C4-2B (cell line): ENCODE results near the gene TTLL10.

Experiments used
- ZFX ChIP-seq: fragments of 450-650 bp; IDR thresholded peaks from 2 replicates; pipeline ENCODE4 v1.6.1; 2017
- TF ChIP-seq, protein P1 (sequence below): fragments of 450-650 bp; conservative IDR thresholded peaks from 2 replicates; pipeline ENCODE4 v1.5.1; 2017; ENCODE audit warnings: mild to moderate bottlenecking

DNA sequence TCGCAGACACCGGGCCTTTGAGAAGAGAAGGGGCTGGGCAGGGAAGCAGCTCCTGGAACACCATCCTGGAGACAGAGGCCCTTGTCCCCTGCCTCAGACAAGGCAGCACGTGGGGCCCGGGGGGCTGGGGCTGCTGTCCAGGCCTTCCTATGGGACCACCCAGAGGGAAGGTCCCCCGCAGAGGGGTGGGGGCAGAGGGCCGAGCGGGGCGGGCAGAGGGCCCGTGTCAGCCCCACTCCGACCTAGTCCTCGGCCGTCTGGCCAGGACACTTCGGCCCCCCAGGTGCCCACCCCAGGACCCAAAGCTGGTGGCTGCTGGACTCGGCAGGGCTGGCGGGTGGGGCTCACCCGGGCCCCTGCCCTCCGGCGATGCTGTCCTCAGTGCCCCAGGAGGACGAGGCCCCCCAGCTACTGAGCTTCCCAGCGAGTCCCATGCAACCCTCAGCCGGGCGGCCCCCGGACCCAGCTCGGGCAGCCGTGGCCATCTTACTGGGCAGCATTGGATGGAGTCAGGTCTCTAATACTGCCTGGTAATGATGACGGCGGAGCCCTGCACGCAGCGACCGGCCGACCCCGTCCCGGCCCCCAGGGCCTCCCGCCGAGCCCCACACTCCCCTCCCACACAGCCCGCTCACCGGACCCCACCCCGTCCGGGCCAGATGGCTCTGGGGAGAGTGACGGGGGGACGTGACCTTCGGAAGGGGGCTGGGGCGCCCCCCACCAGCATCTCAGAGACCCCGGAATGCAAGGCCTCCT, 6.9 kb upstream of the TTLL10 start:
- TF ChIP-seq, protein P1, sequence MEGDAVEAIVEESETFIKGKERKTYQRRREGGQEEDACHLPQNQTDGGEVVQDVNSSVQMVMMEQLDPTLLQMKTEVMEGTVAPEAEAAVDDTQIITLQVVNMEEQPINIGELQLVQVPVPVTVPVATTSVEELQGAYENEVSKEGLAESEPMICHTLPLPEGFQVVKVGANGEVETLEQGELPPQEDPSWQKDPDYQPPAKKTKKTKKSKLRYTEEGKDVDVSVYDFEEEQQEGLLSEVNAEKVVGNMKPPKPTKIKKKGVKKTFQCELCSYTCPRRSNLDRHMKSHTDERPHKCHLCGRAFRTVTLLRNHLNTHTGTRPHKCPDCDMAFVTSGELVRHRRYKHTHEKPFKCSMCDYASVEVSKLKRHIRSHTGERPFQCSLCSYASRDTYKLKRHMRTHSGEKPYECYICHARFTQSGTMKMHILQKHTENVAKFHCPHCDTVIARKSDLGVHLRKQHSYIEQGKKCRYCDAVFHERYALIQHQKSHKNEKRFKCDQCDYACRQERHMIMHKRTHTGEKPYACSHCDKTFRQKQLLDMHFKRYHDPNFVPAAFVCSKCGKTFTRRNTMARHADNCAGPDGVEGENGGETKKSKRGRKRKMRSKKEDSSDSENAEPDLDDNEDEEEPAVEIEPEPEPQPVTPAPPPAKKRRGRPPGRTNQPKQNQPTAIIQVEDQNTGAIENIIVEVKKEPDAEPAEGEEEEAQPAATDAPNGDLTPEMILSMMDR, result no peak
- TF ChIP-seq ZFX, result no peak
